Right atrium auricular region (tissue), 2 donors: ENCODE data around the gene LAD1. TPM values are rescaled to one million over a fixed set of nuclear protein-coding genes. Genes with fewer than 3 reads are reported as not detected.

Source experiments
- DNase-seq: peaks from one replicate; pipeline ENCODE4 v3.0.0-alpha.2; 2019; ENCODE audit warnings: low spot score
- H3K27ac ChIP-seq, 2 donors: fragments of 200-600 bp; sonication (generic); 1 replicate in 1 of 2; 2 replicates in 1 of 2; pipeline ENCODE4 v1.5.1; 2016 to 2019
- H3K27me3 ChIP-seq, 2 donors: fragments of 200-600 bp; sonication (generic); one replicate each; pipeline versions ENCODE4 v1.5.1 to v1.6.0; 2017 to 2019
- H3K36me3 ChIP-seq: fragments of 200-600 bp; sonication (generic); one replicate; pipeline ENCODE4 v1.5.1; 2016
- H3K4me1 ChIP-seq, 2 donors: fragments of 200-600 bp; sonication (generic); one replicate each; pipeline versions ENCODE4 v1.5.1 to v1.6.0; 2017 to 2019
- H3K4me3 ChIP-seq, 2 donors: fragments of 200-600 bp; sonication (generic); 1 replicate in 1 of 2; 2 replicates in 1 of 2; pipeline ENCODE4 v1.5.1; 2017 to 2019; ENCODE audit warnings: mild to moderate bottlenecking in 1 of 2, moderate library complexity in 1 of 2
- H3K9me3 ChIP-seq, 2 donors: fragments of 200-600 bp; sonication (generic); one replicate each; pipeline ENCODE4 v1.5.1; 2019
- total RNA-seq, 2 donors: library from RNA; depleted of rRNA; stranded (reverse); fragments of >200 nt; gene quantifications; one replicate each; pipeline ENCODE4 v1.1.0, GENCODE V29; 2016
- TF ChIP-seq, protein P1 (sequence below), 2 donors: fragments of 200-600 bp; sonication (generic); IDR thresholded peaks; one replicate each; pipeline ENCODE4 v1.5.1; 2019; ENCODE audit warnings: antibody characterized with exemption in 2 of 2

Gene LAD1
- total RNA-seq, 2 donors from 2014 or later, result 1.4 to 8.8 TPM

DNA sequence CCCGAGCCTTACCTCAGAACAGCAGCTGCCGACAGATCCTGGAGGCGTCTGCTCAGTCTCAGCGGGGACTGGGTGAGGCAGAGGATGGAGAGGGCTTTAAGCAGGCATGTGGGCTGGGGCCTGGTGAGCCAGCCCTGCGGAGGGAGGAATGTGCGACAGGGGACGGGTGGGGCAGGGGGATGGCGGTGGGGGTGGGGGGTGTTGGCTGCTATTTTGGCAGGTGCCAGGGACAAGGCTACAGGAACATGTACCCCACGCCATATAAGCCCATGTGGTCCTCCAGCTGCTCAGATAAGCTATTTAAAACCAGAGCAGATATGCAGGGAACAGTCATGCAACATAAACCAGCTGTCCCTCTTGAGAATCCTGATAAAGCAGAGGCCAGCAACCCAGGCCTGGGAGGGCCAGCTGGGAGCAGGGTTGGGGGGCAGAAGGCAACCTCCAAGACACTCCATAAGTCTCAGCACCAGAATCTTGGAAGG, 21.5 kb downstream of the LAD1 start, which contains the start of gene TNNT2:
TNNT2 (minus strand) TSS at position 70 of the 482 bp plus-strand sequence. CDS start 4,426 bp downstream, outside the sequence.
- Histone ChIP-seq H3K4me1 (peaks cover 0 to 37% of the 10 kb centered on the region in 2 donors), H3K36me3 (peaks cover 42% of the 10 kb centered on the region), H3K27ac (peak within 1 kb of the TSS; percentile 89 to 92), H3K4me3 (peak within 1 kb of the TSS; percentile 55 to 85), H3K9me3 (no peaks in the 10 kb centered on the region), H3K27me3 (no peaks in the 10 kb centered on the region)
- TF ChIP-seq, protein P1, sequence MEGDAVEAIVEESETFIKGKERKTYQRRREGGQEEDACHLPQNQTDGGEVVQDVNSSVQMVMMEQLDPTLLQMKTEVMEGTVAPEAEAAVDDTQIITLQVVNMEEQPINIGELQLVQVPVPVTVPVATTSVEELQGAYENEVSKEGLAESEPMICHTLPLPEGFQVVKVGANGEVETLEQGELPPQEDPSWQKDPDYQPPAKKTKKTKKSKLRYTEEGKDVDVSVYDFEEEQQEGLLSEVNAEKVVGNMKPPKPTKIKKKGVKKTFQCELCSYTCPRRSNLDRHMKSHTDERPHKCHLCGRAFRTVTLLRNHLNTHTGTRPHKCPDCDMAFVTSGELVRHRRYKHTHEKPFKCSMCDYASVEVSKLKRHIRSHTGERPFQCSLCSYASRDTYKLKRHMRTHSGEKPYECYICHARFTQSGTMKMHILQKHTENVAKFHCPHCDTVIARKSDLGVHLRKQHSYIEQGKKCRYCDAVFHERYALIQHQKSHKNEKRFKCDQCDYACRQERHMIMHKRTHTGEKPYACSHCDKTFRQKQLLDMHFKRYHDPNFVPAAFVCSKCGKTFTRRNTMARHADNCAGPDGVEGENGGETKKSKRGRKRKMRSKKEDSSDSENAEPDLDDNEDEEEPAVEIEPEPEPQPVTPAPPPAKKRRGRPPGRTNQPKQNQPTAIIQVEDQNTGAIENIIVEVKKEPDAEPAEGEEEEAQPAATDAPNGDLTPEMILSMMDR (IDR thresholded peaks at IDR 0.05), result no peak
- DNase-seq, result peak; percentile 68

DNA sequence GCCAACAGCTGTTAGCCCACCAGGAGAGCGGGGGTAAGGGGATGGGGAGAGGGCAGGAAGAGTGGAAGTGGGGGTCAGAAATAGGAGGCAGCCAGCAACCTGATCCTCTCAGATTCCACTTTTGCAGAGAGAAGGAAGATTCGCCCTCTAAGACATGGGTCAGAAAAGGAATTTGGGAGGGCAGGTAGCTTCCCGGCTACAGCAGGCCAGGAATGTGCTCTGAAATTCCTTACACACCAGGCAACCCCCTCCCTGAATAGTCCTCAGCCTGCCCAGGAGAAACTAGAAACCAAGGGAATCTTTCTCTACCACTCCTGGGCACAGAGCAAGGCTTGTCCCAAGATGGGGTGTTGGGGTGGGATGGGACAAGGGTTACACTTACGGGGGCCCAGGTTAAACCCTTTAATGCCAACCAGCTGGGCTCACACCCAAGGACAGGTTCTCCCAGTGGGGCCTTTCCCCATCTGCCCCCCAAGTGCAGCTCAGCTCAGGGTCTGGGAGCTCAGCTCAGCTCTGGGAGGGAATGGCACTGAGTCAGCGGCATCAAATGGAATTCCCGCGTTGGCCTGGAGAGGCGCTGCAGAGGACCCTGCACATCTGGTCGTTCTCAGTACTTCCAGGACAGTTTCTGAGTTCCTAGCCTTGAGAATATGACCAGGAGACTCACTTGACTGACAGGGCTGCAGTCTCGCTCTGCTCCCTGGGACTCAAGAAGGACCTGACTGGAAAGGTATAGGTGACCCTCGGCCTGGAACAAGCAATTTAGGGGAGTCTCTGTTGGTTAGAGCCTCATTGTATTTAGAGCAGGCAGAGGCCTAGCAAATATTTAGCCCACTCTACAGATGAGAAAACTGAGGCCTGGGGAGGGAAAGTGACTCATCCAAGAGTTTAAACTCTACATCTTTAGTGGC, 22.4 kb downstream of the LAD1 start:
- Histone ChIP-seq H3K27me3 (no peaks in the 10 kb centered on the region), H3K4me1 (peaks cover 0 to 41% of the 10 kb centered on the region in 2 donors), H3K9me3 (no peaks in the 10 kb centered on the region), H3K27ac (peak overlapping the region; percentile 89 to 92), H3K36me3 (peaks cover 52% of the 10 kb centered on the region), H3K4me3 (peak overlapping the region; percentile 55 to 85)
- TF ChIP-seq, protein P1 (IDR thresholded peaks at IDR 0.05), result peak in 1 of 2 donors; percentile 49
- no peak for DNase-seq

DNA sequence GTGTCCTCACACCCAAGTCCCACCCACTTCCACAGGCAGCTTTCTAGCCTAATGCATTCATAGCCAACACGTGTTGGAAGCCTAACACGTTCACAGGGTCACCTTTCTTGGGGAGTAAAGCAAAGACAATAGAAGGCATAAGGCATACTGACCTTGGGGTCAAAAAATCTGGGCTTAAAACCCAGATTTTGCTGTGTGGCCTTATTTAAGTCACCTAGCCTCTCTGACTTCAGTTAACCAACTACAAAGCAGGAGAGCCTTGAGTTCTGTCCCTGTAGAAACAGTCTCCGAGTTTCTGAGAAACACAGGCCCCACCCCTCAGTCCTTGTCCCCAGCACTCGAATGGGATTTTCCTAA, 23.0 kb downstream of the LAD1 start:
- Histone ChIP-seq H3K36me3 (peaks cover 58% of the 10 kb centered on the region), H3K27ac (peak overlapping the region; percentile 89 to 92)
- TF ChIP-seq, protein P1 (IDR thresholded peaks at IDR 0.05), result no peak

DNA sequence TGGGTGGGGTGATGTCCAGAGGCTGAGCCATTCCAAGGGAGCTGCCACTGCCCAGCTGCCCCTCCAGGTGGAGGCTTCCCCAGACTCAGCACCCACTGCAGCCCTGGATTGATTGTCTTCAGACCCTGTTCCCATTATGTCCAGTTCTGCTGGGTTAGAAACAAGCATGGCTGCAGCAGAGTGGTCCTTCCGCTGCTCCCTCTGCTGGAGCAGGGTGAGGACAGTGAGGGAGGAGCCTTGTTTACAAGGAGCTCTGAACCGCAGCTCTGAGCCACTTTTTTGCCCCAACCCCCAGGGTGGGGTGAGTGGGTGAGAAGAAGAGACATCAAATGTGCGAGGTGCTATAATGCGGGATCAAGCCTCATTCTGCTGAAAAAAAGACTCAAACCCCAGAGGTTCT, 24.0 kb downstream of the LAD1 start:
- TF ChIP-seq, protein P1 (IDR thresholded peaks at IDR 0.05), result no peak
- no peaks in the 10 kb centered on the region for H3K9me3 ChIP-seq
- no peak for DNase-seq
- no peaks in the 10 kb centered on the region for H3K27me3 ChIP-seq
- H3K27ac ChIP-seq, result peak overlapping the region; percentile 89 to 92
- peaks cover 67% of the 10 kb centered on the region for H3K36me3 ChIP-seq
- peak overlapping the region; percentile 55 to 85 for H3K4me3 ChIP-seq
- peaks cover 0 to 43% of the 10 kb centered on the region in 2 donors for H3K4me1 ChIP-seq

More for the DNA sequence above, 23.0 kb downstream of the LAD1 start:
- DNase-seq, result no peak
- no peaks in the 10 kb centered on the region for H3K9me3 ChIP-seq
- peaks cover 0 to 41% of the 10 kb centered on the region in 2 donors for H3K4me1 ChIP-seq
- H3K27me3 ChIP-seq, result no peaks in the 10 kb centered on the region
- H3K4me3 ChIP-seq, result peak overlapping the region; percentile 55 to 85

DNA sequence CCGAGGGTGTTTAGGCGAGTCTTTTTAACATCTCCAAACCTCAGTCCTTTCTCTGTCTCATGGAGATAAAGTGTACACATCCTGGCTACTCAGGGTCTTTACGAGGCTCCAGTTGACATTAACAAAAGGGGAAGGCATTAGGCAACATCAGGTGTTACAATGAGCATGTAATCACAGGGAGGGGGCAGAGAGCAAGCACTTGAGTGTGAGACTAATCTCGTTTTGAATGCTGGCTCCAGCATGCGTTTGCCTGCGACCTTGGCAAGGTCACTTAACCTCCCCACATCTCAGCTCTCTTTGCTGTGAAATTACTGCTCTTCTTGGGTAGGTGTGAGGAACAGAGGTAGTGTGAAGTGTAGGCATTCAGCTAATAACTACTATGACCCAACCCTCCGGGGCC, 24.8 kb downstream of the LAD1 start:
- peak overlapping the region; percentile 89 to 92 for H3K27ac ChIP-seq
- H3K9me3 ChIP-seq, result no peaks in the 10 kb centered on the region
- H3K4me3 ChIP-seq, result peak overlapping the region; percentile 55 to 85
- peaks cover 0 to 42% of the 10 kb centered on the region in 2 donors for H3K4me1 ChIP-seq
- peaks cover 75% of the 10 kb centered on the region for H3K36me3 ChIP-seq
- no peaks in the 10 kb centered on the region for H3K27me3 ChIP-seq
- TF ChIP-seq, protein P1 (IDR thresholded peaks at IDR 0.05), result no peak
- no peak for DNase-seq
